Measurements from ENCODE around the gene ATG16L2. TPM values are rescaled to one million over a fixed set of nuclear protein-coding genes. Genes with fewer than 3 reads are reported as not detected.

Gene ATG16L2
- polyA plus RNA-seq, 3 donors, result 25.4 to 48.6 (median 45.4) TPM

DNA sequence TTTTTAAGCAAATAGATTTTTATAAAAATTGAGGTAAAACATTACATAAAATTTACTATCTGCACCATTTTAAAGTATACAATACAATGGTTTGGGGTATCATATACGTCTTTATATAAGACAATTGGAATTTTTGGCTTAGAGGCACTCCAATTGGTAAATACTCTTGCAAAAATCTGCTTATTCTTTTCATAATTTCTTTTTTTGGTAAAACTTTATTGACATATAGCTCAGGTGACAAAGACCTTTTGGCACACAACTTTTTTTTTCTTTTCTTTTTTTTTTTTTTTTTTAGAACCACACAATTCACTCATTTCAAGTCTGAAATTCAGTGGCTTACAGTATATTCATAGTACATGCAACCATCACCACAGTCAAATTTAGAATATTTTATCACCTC is 57.8 kb downstream of the ATG16L2 start:
- DNase-seq, result no peak

DNA sequence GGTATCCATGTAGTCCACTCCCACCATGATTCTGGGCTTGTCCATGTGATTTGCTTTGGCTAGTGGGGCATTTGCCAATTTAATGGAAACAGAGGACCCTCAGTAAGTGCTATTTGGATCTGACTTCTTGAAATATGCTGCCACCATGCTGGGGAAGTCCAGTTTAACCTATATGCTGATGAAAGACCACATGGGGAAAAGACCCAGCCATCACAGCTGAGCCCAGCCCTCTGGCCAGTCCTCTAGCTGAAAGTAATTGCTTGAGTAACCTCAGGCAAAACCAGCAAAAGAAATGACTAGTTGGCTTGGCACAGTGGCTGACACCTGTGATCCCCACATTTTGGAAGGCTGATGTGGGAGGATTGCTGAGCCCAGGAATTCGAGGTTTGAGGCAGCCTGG is 61.5 kb downstream of the ATG16L2 start:
- no peak for DNase-seq

- no peak for DNase-seq
Measured at GRCh38 chr11:72876147-72876546, 61.9 kb downstream of the ATG16L2 start.

Other genes starting within 250 kb of the ATG16L2 start
- gene PDE2A, start 140.0 kb upstream of the ATG16L2 start, polyA plus RNA-seq (ENCODE audit: insufficient read length in 3 of 3), result 10 to 100 TPM; 16.3 to 20.5 (median 17.2) TPM
- gene ARAP1, start 62.0 kb upstream of the ATG16L2 start, polyA plus RNA-seq (ENCODE audit: insufficient read length in 3 of 3), result 10 to 100 TPM; 77.6 to 82.1 (median 82.0) TPM
- gene STARD10, start 20.4 kb upstream of the ATG16L2 start, polyA plus RNA-seq (ENCODE audit: insufficient read length in 3 of 3), result 10 to 100 TPM; 69.0 to 78.2 (median 77.4) TPM

Data from renal pelvis (tissue), 4 donors.